Dermis blood vessel endothelial cell (primary cell): Measurements from ENCODE around the gene COMMD3. TPM values are rescaled to one million over a fixed set of nuclear protein-coding genes. Genes with fewer than 3 reads are reported as not detected.

Experiments
- DNase-seq: peaks from one replicate; pipeline ENCODE4 v3.0.0; 2010
- total RNA-seq: library from RNA; depleted of rRNA; stranded (reverse); fragments of >200 nt; gene quantifications from 2 replicates; pipeline ENCODE4 v1.2.3, GENCODE V29; 2014

Gene COMMD3
- total RNA-seq, 1 donor from 2014 or later: 40.0 TPM

- no peak for DNase-seq
Measured at GRCh38 chr10:22319980-22320558, 3.9 kb downstream of the COMMD3 start.

DNA sequence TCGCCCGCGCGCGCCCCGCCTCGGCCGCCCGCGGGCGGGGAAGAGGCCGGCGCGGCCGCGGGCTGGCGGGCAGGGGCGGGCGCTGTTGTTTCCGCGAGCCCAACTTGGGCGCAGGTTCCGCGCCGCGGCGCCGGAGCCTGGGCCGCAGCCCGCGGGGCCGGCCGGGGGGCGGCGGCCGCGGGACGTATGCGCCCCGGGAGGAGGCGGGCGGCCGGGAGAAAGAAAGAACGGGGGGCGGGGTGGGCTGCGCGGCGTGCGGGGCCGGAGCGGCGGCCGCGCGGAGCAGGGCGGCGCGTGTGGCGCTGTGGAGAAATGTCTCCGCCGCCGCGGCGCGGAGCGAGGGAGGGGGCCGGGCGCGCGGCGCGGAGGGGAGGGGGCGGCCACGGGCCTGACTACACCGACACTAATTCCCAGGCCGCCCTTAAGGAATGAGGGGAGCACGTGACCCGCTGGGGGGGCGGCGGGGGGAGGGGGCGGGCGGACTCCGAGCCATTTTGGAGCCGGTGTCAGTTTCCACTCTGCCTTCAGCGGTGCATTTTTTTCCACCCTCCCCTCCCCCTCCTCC is 4.5 kb downstream of the COMMD3 start, which contains the start of gene BMI1:
BMI1 (plus strand) TSS at position 509 of the 565 bp plus-strand sequence. CDS start 5,351 bp downstream, outside the sequence.
- peak; percentile 72 for DNase-seq

GRCh38 chr10:22321156-22321923 is 5.2 kb downstream of the COMMD3 start:
- peak; percentile 77 for DNase-seq

- peak; percentile 37 for DNase-seq
Measured at GRCh38 chr10:22321924-22322640, 5.9 kb downstream of the COMMD3 start.

DNA sequence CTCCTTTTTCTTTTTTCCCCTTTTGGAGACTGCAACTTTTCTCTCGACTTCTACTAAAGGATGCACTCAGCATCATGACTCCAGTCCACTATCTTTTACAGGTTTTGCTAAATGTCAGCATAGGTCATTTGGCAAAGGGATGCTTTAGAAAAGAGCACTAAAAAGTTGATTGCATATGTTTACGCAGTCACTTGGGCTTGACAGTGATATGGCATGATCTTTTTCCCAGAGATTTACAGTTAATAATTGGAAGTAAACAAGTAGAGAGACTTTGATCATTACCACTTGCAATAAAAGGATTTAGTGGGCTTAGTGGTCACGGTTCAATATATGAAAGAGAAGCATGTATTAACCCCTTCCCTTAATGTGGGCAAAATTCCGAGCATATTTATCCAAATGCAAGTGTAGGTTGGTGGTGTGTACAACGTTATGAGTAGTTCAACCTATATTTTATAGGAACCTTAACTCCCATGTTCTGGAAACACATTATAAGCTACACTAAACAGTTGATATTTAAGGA is 6.5 kb downstream of the COMMD3 start:
- no peak for DNase-seq

- no peak for DNase-seq
Measured at GRCh38 chr10:22323538-22324305, 7.5 kb downstream of the COMMD3 start.

GRCh38 chr10:22324413-22324812 is 8.2 kb downstream of the COMMD3 start:
- no peak for DNase-seq

GRCh38 chr10:22324893-22325271 is 8.7 kb downstream of the COMMD3 start:
- DNase-seq: no peak

GRCh38 chr10:22325272-22326144 is 9.3 kb downstream of the COMMD3 start:
- peak; percentile 70 for DNase-seq

GRCh38 chr10:22326145-22326702 is 10.0 kb downstream of the COMMD3 start:
- no peak for DNase-seq

GRCh38 chr10:22329150-22329549 is 13.0 kb downstream of the COMMD3 start:
- DNase-seq: no peak

- no peak for DNase-seq
Measured at GRCh38 chr10:22332116-22332692, 16.0 kb downstream of the COMMD3 start.

- no peak for DNase-seq
Measured at GRCh38 chr10:22333167-22333974, 17.2 kb downstream of the COMMD3 start.

- no peak for DNase-seq
Measured at GRCh38 chr10:22333975-22334282, 17.7 kb downstream of the COMMD3 start.

GRCh38 chr10:22334414-22335172 is 18.4 kb downstream of the COMMD3 start:
- DNase-seq: peak; percentile 35

- peak; percentile 64 for DNase-seq
Measured at GRCh38 chr10:22335173-22335933, 19.2 kb downstream of the COMMD3 start.

DNA sequence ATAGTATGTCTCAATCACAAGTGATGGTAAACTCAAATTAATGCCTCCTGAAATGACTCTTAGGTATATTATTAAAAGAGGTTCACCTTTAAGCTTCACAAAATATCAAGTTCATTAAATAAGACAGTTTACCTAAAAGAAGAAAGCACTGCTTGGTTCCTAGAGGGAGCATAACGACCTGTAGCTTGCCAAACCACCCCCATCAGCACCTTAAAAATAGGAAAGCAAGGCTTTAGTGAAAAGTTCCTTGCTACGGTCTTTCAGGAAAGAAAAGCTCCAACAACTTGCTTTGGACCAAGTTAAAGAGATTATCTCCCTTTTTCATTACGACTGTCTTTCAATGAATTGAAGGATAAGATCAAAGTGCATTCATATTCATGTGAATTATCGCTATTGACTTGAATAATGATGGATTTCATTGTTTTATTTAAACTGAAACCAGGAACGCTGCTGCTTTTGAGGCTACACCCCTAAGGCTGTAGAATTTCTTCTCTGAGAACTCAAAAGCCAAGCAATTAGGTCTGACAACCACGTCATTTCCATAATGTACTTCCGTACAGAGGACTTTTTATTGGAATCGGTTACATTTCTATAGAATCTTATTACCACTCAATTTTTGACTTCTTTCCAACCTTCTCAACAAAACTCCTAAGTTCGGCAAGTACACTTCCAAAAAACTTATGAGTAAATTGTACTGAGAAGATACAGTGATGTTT is 22.2 kb downstream of the COMMD3 start:
- DNase-seq: no peak
